Uterus (tissue), 2 donors: ENCODE data around the gene SS18.

Experiments
- CTCF ChIP-seq, 4 experiments: fragments of 200-600 bp in 2 of 4; fragments of 450-650 bp in 2 of 4; sonication (generic) in 2 of 4; IDR thresholded peaks; one replicate each; pipeline ENCODE4 v1.5.1; 2016 to 2019; ENCODE audit warnings: antibody characterized with exemption in 4 of 4, mild to moderate bottlenecking in 2 of 4, moderate library complexity in 1 of 4
- POLR2A ChIP-seq, 2 donors: fragments of 450-650 bp; IDR thresholded peaks; one replicate each; pipeline ENCODE4 v1.6.1; 2016; ENCODE audit warnings: antibody characterized with exemption in 2 of 2, mild to moderate bottlenecking in 1 of 2, moderate library complexity in 1 of 2

GRCh38 chr18:26002375-26002910 is 88.0 kb downstream of the SS18 start:
- TF ChIP-seq CTCF (IDR thresholded peaks at IDR 0.05) (no peak), POLR2A (IDR thresholded peaks at IDR 0.05) (no peak)
